ENCODE results near the gene PCYT2. TPM values are rescaled to one million over a fixed set of nuclear protein-coding genes. Genes with fewer than 3 reads are reported as not detected.

Gene PCYT2
- total and polyA plus RNA-seq, 2 donors (not counting 3 experiments of a cell fraction or from before 2014, with no cell fraction given): 52.0 to 57.1 TPM

GRCh38 chr17:81955756-81956544 lies 44.8 kb upstream of the PCYT2 start:
- Histone ChIP-seq H3K9me1 (replicated peaks; ENCODE audit: control insufficient read depth, extremely low read depth, insufficient read depth, low read length) (no peaks in the 10 kb centered on the region), H3K27ac (ENCODE audit: insufficient read depth, low read depth, low read length) (no peak overlapping the region), H3K4me3 (replicated peaks in 1 of 3; ENCODE audit: insufficient read depth in 1 of 3, low read depth in 1 of 3, low read length in 3 of 3) (no peak overlapping the region), H3K9ac (replicated peaks; ENCODE audit: extremely low read depth, insufficient read depth, low read length) (no peak overlapping the region), H3K79me2 (ENCODE audit: control insufficient read depth, insufficient read depth, low read length) (no peaks in the 10 kb centered on the region), H3K27me3 (ENCODE audit: control insufficient read depth in 2 of 2, insufficient read depth in 2 of 2, low read length in 2 of 2) (peaks cover 10 to 22% of the 10 kb centered on the region in 2 experiments), H3K9me3 (replicated peaks; ENCODE audit: control insufficient read depth, insufficient read depth, low read length) (no peaks in the 10 kb centered on the region), H4K20me1 (replicated peaks; ENCODE audit: control insufficient read depth, extremely low read depth, insufficient read depth, low read length) (no peaks in the 10 kb centered on the region), H3K36me3 (ENCODE audit: control insufficient read depth in 2 of 2, extremely low read depth in 1 of 2, insufficient read depth in 2 of 2, low read length in 2 of 2) (no peaks in the 10 kb centered on the region), H3K4me2 (ENCODE audit: insufficient read depth, low read length) (no peak overlapping the region), H2AFZ (ENCODE audit: low read depth, low read length) (no peak overlapping the region), H3K4me1 (ENCODE audit: control insufficient read depth, extremely low read depth, insufficient read depth, low read length) (no peaks in the 10 kb centered on the region)
- intact Hi-C loops (cut with micrococcal nuclease): no loop called here
- no TSS peak for BruUV-seq (replicated peaks)
- DNase-seq (ENCODE audit: low read depth, low spot score) (no peak), FAIRE-seq (no peak)
- CTCF ChIA-PET: interaction anchor here (1.4 to 2.3 kb wide), 3 partner anchors 23 to 134 kb away, joined by 3 to 8 read pairs (median 4); no protein-coding TSS in a partner anchor
- dilution Hi-C loops (cut with MboI; ENCODE audit: extremely low pct_ligation_motif_present, low sequenced_read_pairs): no loop called here
- POLR2A ChIA-PET: no interaction called here
- TF ChIP-seq FOS (IDR thresholded peaks at IDR 0.05; ENCODE audit: borderline replicate concordance, insufficient read depth, low read length) (no peak), MYC (IDR thresholded peaks at IDR 0.05; ENCODE audit: low read depth, low read length) (no peak), CTCF (IDR thresholded peaks at IDR 0.05; ENCODE audit: extremely low read depth in 1 of 2, insufficient read depth in 1 of 2, low read depth in 1 of 2, low read length in 2 of 2) (no peak), POLR2A (IDR thresholded peaks at IDR 0.05; ENCODE audit: low read depth, low read length) (no peak), POLR2AphosphoS5 (IDR thresholded peaks at IDR 0.05; ENCODE audit: insufficient read depth, low read depth, low read length) (no peak)
- TF ChIP-seq, protein P1, sequence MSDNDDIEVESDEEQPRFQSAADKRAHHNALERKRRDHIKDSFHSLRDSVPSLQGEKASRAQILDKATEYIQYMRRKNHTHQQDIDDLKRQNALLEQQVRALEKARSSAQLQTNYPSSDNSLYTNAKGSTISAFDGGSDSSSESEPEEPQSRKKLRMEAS (IDR thresholded peaks at IDR 0.05; ENCODE audit: insufficient read depth, insufficient read length): no peak

All from endothelial cell of umbilical vein (primary cell).